Activated CD8-positive, alpha-beta memory T cell treated with anti-CD3 and anti-CD28 coated beads for 1 hour (primary cell): ENCODE results near the gene N4BP2.
"Not testable (repeated sequence)": the region's sequence is repeated elsewhere in the genome, so short reads cannot be mapped to it uniquely, and the experiment has no call there.

Experiments
- DNase-seq, 2 donors: peaks; one replicate each; pipeline ENCODE4 v3.0.0-alpha.2; 2020; ENCODE audit warnings: low read depth in 1 of 2; ENCODE audit errors: extremely low read depth in 1 of 2

N4BP2 gene

DNA sequence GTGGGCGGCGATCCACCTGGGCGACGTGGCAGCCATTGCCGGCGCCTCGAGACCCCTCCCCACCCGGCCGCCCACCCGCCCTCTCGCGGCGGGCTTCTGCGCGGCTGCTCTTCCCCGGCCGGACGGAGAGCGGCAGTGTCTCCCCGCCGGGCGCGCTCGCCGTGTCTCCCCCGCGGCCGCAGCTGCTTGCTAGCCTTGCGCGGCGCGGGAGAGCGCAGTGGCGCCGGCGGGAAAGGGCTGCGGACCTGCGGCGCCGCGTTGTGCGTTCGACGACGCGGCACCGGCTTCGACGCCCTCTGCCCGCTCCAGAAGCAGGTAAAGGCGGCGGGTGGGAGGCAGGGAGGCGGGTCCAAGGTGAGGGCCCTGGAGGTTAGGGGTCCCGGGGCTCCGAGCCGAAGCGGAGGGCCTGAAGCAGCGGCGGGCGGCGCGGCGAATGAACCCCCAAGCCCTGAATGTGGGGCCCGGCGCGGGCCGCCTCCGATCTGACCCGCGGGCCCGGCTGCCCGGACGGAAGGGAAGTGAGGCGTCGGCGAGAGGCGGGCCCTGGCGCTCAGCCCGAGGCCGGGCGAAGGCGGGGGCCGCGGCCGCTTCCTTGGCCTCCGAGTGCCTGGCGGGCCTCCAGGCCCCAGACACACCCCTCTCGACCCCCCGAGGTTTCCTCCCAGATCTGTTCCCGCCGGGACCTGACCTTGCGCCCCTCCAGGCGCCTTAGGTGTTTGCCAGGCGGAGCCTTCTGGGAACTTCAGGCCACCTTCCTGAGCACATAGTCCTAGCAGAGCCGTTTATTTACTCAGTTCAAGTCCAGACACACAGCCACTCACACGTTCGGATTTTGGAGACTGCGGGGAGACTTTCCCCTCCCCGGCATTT lies at the start of gene N4BP2:
Gene N4BP2, plus strand, starts transcription at position 135 of the 870 bp plus-strand sequence. CDS start 40,491 bp downstream, outside the sequence.
- peak; percentile 30 to 64 for DNase-seq

DNA sequence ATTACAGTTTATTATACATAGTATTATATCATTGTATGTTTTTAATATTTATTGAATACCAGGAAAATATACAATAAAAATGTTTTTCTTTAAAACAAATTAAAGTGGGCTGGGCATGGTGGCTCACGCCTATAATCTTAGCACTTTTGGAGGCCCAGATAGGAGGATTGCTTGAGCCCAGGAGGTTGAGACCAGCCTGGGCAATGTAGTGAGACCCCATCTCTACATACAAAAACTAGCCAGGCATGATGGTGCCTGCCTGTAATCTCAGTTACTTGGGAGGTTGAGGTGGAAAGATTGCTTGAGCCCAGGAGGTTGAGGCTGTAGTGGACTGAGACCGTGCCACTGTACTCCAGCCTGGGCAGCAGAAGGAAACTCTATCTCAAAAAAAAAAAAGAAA lies 40.6 kb upstream of the N4BP2 start:
- no peak for DNase-seq

DNA sequence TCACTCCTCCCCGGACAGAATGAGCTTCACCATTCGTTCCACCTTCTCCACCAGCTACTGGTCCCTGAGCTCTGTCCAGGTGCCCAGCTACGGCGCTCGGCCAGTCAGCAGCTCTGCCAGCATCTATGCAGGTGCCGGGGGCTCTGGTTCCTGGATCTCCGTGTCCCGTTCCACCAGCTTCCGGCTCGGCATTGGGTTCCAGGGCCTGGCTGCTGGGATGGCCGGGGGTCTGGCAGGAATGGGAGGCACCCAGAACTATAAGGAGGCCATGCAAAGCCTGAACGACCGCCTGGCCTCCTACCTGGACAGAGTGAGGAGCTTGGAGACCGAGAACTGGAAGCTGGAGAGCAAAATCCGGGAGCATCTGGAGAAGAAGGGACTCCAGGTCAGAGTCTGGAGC lies 36.4 kb upstream of the N4BP2 start:
- no peak for DNase-seq

DNA sequence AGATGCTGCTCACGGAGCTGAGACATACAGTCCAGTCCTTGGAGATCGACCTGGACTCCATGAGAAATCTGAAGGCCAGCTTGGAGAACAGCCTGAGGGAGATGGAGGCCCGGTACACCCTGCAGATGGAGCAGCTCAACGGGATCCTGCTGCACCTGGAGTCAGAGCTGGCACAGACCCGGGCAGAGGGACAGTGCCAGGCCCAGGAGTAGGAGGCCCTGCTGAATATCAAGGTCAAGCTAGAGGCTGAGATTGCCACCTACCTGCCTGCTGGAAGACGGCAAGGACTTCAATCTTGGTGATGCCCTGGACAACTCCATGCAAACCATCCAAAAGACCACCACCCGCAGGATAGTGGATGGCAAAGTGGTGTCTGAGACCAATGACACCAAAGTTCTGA lies 35.5 kb upstream of the N4BP2 start:
- not testable (repeated sequence) for DNase-seq

DNA sequence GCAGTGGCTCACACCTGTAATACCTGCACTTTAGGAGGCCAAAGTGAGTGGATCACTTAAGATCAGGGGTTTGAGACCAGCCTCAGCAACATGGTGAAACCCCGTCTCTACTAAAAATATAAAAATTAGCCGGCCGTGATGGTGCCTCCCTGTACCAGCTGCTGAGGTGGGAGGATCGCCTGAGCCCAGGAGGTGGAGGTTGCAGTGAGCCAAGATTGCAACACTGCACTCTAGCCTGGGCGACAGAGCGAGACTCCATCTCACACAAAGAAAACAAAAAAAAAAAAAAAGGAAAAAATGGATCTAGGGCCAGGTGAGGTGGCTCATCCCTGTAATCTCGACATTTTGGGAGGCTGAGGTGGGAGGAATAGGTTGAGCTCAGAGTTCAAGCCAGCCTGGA lies 32.6 kb upstream of the N4BP2 start:
- DNase-seq, result not testable (repeated sequence)

DNA sequence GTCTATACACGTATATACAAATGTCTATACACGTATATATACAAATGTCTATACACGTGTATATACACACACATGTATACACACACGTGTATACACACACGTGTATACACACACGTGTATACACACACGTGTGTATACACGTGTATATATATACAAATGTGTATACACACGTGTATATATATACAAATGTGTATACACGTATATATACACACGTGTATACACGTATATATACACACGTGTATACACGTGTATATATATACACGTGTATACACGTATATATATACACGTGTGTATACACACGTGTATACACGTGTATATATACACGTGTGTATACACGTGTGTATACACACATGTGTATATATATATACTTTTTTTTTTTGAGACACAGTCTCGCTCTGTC lies 23.9 kb upstream of the N4BP2 start:
- DNase-seq, result no peak

DNA sequence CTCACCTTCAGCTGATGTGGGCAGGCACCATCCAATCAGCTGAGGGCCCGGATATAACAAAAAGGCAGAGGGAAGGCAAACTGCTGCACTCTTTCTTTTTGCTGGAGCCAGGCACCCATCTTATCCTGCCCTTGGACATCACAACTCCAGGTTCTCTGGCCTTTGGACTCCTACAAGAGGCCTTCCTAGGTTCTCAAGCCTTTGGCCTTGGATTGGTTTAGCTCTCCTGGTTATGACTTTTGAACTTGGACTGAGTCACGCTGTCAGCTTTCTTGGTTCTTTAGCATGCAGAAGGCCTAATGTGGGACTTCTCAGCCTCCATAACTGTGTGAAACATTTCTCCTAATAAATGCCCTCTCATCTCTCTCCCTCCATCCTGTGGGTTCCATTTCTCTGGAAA lies 23.0 kb upstream of the N4BP2 start:
- no peak for DNase-seq

DNA sequence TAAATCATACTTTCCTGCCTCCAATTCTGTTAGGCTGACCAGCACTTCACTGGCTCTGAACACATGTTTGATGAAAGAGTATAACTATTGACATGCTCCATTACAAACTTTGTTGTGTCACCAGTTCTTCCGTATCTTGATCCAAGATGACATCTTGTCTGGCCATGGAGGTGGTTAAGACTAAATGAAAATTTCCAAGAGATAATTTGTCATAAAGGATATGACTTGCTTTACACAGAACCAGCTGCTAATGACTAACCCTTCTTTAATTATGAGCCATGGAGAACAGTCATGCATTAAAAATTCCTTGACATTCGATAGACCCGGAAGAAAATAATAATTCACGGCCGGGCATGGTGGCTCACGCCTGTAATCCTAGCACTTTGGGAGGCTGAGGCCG lies 17.7 kb upstream of the N4BP2 start:
- DNase-seq, result no peak

DNA sequence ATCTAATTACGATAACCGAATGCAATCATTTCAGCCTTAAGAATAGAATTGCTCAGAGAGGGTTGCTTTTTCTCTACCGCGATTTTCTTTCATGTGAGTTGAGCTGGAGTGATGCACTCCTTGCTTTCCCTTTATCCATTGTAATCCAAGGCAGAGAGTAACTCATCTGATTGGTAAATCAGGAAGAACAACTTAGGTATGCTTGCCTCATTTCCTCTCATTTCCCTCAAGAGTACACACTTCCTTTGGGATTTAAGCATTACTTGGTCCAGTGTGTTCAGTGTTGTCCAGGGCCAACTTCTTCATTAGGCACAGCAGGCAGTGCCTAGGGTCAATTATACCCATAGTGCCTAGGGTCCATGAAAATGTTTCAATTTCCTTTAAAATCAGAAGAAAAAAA lies 15.7 kb upstream of the N4BP2 start:
- no peak for DNase-seq

DNA sequence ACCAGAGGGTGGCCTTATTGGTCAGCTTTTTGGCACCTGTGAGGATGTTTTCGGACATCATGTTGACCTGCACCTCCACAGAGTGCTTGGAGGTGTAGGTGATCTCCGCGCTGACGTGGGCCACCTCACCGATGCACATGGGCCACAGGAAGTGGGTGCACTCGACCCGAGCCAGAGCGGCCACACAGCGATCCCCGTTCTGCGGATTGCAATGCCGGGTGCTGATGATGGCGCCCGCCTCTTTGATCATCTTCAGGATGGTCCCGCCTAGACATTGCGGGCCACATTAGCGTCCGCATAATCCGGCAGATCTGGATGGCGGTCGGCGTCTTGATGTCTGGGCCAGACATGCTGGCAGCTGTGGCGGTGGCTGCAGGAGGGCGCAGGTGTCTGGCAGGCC lies 12.9 kb upstream of the N4BP2 start:
- DNase-seq, result no peak

DNA sequence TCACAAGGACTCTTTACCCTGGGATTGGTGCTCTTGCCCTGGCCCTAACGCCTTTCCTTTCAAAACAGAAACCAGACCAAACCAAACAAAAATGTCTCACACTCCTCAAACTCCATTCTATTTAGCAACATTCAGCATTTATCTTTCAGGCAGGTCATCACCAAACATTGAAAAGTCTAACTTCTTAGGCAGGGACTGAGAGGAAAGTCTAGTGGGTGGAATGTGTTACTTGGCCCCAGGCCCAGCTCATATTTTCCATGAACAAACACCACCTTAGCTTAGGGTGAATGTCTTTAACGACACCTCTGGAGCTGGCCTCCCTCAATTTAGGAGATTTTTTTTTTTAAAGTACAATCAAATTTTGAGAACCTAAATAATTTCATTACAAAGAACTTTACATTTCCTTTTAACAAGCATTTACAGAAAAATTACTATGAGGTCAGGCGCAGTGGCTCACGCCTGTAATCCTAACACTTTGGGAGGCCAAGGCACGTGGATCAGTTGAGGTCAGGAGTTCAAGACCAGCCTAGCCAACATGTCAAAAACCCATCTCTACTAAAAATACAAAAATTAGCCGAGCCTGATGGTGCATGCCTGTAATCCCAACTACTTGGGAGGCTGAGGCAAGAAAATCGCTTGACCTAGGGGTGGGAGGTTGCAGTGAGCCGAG lies 10.2 kb upstream of the N4BP2 start:
- no peak for DNase-seq

DNA sequence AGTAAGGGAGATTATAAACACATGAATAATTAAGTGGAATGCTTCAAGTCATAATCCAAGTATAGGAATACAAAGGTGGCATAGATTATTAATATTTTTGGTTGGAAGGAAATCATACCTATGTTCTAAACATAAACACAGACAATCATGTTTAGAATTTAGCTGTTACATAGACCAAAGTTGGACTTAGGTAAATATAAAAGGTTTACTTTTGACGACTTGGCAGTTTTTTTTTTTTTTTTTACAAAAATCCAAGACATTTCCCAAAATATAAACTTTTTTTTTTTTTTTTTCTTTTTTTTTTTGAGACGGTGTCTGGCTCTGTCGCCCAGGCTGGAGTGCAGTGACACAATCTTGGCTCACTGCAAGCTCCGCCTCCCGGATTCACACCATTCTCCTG lies 3.5 kb upstream of the N4BP2 start:
- no peak for DNase-seq

DNA sequence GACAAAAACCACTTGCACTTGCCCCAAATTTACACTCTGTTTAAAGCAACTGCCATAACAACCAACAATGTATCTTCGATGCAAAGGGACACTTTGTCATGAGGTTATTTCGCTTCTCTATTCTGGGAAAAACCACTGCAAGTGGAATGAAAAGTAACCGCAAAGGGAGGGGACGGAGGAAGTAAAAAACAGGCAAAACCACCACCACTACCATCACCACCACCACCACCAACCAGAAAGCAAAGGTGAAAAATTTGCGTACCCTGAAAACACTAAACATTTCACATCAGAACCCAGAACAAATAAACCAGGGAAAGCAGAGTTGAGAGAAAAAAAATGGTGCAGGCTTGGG lies 1.2 kb upstream of the N4BP2 start:
- peak; percentile 2 to 19 for DNase-seq

DNA sequence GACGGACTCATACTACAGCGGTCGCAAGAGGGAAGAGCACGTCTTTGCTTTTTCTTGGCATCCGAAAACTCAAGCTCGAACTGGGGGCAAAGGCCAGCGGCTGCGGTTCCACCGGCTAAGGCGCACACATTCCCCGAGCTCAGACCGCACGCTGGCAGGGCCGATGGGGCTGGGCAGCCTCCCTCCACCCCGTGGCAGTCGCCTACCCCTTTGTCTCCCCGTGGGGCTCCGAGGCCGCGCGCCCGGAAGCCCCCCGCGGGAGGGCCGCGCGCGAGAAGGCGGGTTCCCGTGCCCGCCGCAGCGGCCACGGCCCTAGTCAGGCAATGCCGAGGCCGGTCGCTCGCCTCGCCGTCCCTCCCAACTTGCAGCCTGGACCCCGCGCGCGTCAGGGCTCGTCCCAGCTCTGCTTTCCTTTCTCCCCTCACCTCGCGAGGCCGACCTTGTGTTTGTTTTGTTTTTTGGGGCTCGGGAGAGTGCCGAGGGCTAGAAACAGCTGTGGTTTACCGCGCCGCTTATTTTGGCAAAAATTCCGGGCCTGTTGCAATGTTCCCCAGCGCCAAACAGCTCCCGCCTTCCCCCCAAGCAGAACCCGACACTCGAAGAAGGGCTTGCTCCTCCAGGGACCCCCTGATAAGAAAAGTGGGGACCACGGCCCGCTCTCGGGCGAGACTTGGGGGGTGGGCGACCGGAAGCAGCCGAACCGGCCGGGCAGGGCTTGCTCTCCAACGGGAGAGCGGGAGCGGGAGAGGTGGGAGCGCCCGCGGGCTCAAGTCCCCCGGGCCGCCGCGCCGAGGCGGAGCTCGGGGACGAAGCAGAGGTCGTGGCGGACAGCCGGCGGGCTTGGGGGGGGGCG lies 561 bp upstream of the N4BP2 start:
- DNase-seq, result peak in 1 of 2 donors; percentile 33

DNA sequence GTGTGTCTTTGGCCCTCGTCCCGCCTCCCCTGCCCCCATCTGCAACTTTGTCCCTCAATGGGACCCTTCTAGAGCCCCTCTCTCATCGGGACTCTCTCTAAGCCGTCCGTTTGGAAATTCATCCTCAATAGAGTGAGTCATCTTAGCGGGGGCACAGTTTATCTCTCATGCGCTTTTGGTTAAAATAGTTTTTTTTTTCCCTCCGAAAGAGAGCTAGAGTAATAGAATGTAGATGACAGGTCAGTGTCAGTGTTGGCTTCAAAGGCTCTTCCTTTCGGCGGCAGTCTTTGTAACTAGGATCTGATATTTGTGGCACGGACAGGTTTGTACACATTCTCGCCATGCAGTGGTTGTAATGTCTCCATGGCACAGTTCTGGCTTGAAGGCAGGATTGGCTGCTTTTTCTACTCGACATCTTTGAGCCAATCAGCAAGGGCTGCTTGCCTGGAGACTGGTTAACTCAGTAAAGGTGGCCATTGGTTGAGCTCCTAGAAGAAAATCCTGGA lies 989 bp downstream of the N4BP2 start:
- peak; percentile 23 to 28 for DNase-seq

DNA sequence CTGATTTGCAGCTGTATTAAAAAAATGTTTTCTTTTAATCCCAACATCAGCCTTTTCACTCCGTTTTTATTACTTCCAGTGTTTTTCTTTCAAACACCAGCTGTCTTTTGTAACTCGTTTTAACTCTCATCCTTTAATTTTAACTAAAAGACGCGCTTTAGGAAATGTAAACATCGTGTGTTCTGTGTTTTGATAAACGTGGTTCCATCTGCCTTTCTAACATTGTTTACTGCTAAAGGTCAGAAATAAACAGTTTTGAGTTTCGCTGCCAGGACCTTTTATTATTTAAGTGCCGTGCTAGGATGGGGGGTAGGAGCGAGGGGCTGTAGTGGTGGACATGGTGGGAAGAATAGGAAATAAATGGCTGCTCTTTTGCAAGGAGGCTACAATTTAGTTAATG lies 1.5 kb downstream of the N4BP2 start:
- no peak for DNase-seq

DNA sequence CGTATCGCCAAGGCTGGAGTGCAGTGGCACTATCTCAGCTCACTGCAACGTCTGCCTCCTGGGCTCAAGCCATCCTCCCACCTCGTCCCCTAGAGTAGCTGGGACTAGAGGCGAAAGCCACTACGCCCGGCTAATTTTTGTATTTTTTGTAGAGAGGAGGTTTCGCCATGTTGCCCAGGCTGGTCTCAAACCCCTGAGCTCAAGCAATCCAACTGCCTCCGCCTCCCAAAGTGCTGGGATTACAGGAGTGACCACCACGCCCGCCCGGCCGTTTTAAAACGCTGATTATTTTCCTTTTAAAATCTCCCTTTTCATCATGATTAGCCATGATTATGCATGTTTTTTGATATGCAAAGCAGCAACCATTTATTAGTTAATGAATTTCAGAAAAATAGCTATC lies 2.2 kb downstream of the N4BP2 start:
- no peak for DNase-seq

DNA sequence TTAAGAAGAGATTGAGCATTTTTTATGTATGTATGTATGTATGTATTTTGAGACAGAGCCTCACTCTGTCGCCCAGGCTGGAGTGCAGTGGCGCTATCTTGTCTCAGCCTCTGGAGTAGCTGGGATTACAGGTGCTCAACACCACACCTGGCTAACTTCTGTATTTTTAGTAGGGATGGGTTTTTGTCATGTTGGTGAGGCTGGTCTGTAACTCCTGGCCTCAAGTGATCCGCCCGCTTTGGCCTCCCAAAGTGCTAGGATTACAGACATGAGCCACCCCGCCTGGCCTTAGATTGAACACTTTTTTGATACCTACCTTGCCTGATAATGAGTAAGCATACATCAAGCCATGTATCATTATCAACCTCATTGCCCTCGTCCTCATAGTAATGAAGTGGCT lies 2.7 kb downstream of the N4BP2 start:
- DNase-seq, result no peak

DNA sequence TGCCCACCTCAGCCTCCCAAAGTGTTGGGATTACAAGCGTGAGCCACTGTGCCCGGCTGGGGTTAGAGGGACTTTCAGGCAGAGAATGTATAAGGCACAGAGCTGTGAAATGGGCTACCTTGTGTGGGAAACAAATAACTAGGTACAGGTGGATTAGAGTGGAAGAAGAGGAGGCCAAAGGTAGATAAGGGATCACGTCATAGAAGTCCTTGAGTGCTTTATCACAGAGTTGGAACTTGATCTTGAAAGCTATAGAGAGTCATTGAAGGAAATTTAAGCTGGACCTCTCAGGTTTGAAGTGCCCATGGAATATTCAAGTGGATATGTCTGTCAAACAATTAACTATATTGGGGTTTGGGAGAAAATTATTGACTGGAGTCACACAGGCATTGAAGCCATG lies 8.4 kb downstream of the N4BP2 start:
- no peak for DNase-seq

DNA sequence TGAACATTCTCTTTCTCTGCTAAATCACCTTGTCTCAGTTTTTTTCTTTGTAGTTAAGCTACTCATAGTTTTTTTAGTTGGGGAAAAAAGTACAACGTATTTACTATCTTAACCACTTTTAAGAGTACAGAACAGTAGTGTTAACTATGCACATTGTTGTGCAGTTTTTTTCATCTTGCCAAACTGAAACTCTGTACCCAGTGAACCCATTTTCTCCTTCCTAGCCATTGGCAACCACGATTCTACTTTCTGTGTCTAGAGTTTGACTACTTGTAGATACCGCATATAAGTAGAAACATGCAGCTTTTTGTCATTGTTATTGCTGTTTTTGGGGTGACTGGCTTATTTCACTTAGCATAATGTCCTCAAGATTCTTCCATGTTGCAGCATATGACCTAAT lies 10.0 kb downstream of the N4BP2 start:
- no peak for DNase-seq

DNA sequence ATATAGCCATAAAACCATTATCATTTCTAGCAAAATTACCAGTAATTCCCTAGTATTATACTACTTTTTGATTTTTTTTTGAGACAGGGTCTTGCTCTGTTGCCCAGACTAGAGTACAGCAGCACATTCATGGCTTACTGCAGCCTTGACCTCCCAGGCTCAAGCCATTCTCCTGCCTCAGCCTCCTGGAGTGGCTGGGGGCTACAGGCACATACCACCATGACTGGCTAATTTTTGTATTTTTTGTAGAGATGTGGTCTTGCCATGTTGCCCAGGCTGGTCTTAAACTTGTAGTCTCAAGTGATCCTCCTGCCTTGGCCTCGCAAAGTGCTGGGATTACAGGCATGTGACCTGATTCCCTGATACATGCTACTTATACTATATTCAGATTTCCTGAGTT lies 13.7 kb downstream of the N4BP2 start:
- no peak for DNase-seq
